Osteocyte (in vitro differentiated cells): ENCODE measurements around the gene PRCC. TPM values are rescaled to one million over a fixed set of nuclear protein-coding genes. Genes with fewer than 3 reads are reported as not detected.
A peak's percentile ranks its signal among the peaks of the same experiment; 100 is the strongest.

Experiments
- DNase-seq: peaks from one replicate; pipeline ENCODE4 v3.0.0; 2021; ENCODE audit warnings: mixed read lengths; ENCODE audit not compliant: unreplicated experiment; ENCODE audit errors: extremely low spot score
- H3K27ac Mint-ChIP-seq: one replicate; pipeline ENCODE4 v1.8.0; 2021; ENCODE audit warnings: mild to moderate bottlenecking, mixed read lengths; ENCODE audit not compliant: unreplicated experiment
- H3K27me3 Mint-ChIP-seq: one replicate; pipeline ENCODE4 v1.8.0; 2021; ENCODE audit warnings: mixed read lengths; ENCODE audit not compliant: unreplicated experiment
- H3K36me3 Mint-ChIP-seq: one replicate; pipeline ENCODE4 v1.8.0; 2021; ENCODE audit warnings: mixed read lengths; ENCODE audit not compliant: unreplicated experiment
- H3K4me1 Mint-ChIP-seq: one replicate; pipeline ENCODE4 v1.8.0; 2021; ENCODE audit warnings: mixed read lengths; ENCODE audit not compliant: unreplicated experiment
- H3K4me3 Mint-ChIP-seq: one replicate; pipeline ENCODE4 v1.8.0; 2021; ENCODE audit warnings: mild to moderate bottlenecking, moderate library complexity, mixed read lengths; ENCODE audit not compliant: unreplicated experiment
- H3K9me3 Mint-ChIP-seq: one replicate; pipeline ENCODE4 v1.8.0; 2021; ENCODE audit warnings: mixed read lengths; ENCODE audit not compliant: unreplicated experiment
- CTCF ChIP-seq: fragments of 200-600 bp; sonication (generic); IDR thresholded peaks from 2 replicates; pipeline ENCODE4 v1.5.0; 2021; ENCODE audit warnings: antibody characterized with exemption, mild to moderate bottlenecking, moderate library complexity
- total RNA-seq: library from RNA; stranded (reverse); gene quantifications from 2 replicates; pipeline ENCODE4 v1.2.1, GENCODE V29; 2021

The PRCC gene
- total RNA-seq, 1 donor from 2014 or later, result 85.4 TPM

DNA sequence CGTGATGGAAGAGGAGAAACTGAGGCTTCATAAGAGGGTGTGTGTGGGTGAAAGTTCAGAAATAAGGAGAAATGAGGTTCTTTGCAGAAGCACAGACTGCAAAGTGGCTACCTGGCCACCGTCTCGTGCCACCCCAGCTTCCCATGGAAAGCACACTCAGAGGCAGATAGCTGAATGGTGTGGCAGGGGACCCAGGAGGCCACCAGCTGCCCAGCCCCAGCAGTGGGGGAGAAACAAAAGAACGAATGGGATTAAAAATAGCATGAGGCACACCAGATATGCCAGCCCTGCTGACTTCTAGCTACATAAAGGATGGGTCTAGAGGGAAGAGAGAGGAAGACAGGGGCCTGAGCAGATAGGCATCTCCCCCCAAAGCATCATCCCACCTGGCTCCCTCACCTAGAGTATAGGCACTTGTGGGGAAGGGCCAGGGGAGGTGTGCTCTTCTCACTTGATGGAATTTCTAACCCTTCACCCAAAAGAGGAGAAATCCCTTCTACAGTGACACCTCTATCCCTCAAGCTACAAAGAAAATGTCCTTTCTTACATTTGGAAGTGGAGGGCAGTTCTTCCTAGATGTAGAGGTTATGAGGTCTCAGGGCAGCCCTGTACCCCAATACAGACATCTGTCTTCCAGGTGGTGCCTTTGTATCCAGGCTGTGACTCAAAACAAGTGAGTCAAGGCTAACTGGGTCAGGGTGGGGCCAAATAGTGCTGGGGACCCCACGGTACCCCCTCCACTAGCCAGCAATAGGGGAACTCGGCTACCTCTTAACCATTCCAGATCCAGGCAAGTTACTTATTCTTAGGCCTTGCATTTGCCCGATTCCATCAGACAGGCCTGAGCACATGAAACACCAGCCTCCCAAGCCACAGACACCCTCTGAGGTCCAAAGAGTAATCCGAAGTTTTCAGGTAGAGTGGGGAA lies 19.3 kb upstream of the PRCC start:
- DNase-seq, result no peak
- H3K27me3 Mint-ChIP-seq, result no peaks in the 10 kb centered on the region
- H3K9me3 Mint-ChIP-seq, result no peaks in the 10 kb centered on the region
- no peak for TF ChIP-seq CTCF
- peaks cover 62% of the 10 kb centered on the region for H3K4me1 Mint-ChIP-seq
- H3K27ac Mint-ChIP-seq, result peak overlapping the region; percentile 100
- H3K4me3 Mint-ChIP-seq, result peak overlapping the region; percentile 88
- H3K36me3 Mint-ChIP-seq, result peaks cover 10% of the 10 kb centered on the region

- Mint-ChIP-seq H3K36me3 (peaks cover 7% of the 10 kb centered on the region), H3K9me3 (no peaks in the 10 kb centered on the region), H3K27me3 (no peaks in the 10 kb centered on the region), H3K4me3 (peak overlapping the region; percentile 88), H3K4me1 (peaks cover 67% of the 10 kb centered on the region), H3K27ac (peak overlapping the region; percentile 100)
- no peak for DNase-seq
- no peak for TF ChIP-seq CTCF
Observed at GRCh38 chr1:156748670-156749418, 18.5 kb upstream of the PRCC start.

- peaks cover 67% of the 10 kb centered on the region for H3K4me1 Mint-ChIP-seq
- H3K27me3 Mint-ChIP-seq, result no peaks in the 10 kb centered on the region
- peak overlapping the region; percentile 88 for H3K4me3 Mint-ChIP-seq
- TF ChIP-seq CTCF, result no peak
- H3K27ac Mint-ChIP-seq, result peak overlapping the region; percentile 100
- no peak for DNase-seq
- H3K9me3 Mint-ChIP-seq, result no peaks in the 10 kb centered on the region
- peaks cover 5% of the 10 kb centered on the region for H3K36me3 Mint-ChIP-seq
Observed at GRCh38 chr1:156749419-156750118, 17.8 kb upstream of the PRCC start.

DNA sequence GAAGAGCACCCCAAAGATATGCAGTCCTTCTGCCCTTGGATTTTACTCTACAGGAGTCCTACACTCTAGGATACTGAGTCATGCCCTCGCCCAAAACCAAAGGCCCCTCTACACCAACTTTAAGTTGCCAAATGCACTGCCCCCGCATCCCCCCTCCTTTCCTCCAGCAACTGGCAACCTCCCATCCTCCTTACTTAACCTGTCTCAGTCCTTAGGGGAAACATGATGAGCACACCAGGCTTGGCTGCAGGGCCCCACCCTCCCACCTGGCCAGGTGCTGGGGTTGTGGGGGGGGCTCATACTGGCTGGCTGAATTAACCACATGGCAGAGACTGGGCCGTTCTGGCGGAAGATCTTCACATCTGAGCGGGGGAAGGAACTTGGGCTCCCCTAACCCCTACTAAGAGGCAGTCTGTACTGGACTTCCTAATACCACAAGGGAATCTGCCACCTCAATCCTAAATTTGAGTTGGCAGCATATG lies 17.1 kb upstream of the PRCC start:
- TF ChIP-seq CTCF, result no peak
- Mint-ChIP-seq H3K4me3 (peak overlapping the region; percentile 88), H3K36me3 (peaks cover 3% of the 10 kb centered on the region), H3K27me3 (no peaks in the 10 kb centered on the region), H3K27ac (peak overlapping the region; percentile 100), H3K4me1 (peaks cover 66% of the 10 kb centered on the region), H3K9me3 (no peaks in the 10 kb centered on the region)
- no peak for DNase-seq
